Body of pancreas (tissue), 4 donors: ENCODE measurements around the gene RFXAP. TPM values are rescaled to one million over a fixed set of nuclear protein-coding genes. Genes with fewer than 3 reads are reported as not detected.

Experiments
- ATAC-seq: fragments of 150-250 bp; one replicate; pipeline ENCODE4 v1.9.1; 2016
- DNase-seq, 4 donors: peaks; one replicate each; pipeline ENCODE4 v3.0.0-alpha.2; 2019
- H3K27ac ChIP-seq, 4 donors: fragments of 200-600 bp; sonication (generic); 1 replicate in 3 of 4; 2 replicates in 1 of 4; pipeline versions ENCODE4 v1.5.1 to v1.6.1; 2016 to 2019; ENCODE audit warnings: mild to moderate bottlenecking in 1 of 4, mixed read lengths in 1 of 4, moderate library complexity in 1 of 4
- H3K27me3 ChIP-seq, 2 donors: fragments of 200-600 bp; sonication (generic); one replicate each; pipeline ENCODE4 v1.6.0; 2016; ENCODE audit warnings: mild to moderate bottlenecking in 1 of 2
- H3K36me3 ChIP-seq, 2 donors: fragments of 200-600 bp; sonication (generic); replicated peaks in 1 of 2; 2 replicates each; pipeline ENCODE4 v1.5.1; 2016; ENCODE audit warnings: low read depth in 2 of 2; ENCODE audit not compliant: insufficient read depth in 1 of 2
- H3K4me1 ChIP-seq: fragments of 200-600 bp; sonication (generic); one replicate; pipeline ENCODE4 v1.6.0; 2016
- H3K4me3 ChIP-seq, 2 donors: fragments of 200-600 bp; sonication (generic); 1 replicate in 1 of 2; 2 replicates in 1 of 2; pipeline ENCODE4 v1.5.1; 2016 to 2019
- H3K9me3 ChIP-seq, 3 donors: fragments of 200-600 bp; sonication (generic); 1 replicate in 2 of 3; 2 replicates in 1 of 3; pipeline ENCODE4 v1.5.1; 2016
- POLR2A ChIP-seq, 3 donors: fragments of 450-650 bp; IDR thresholded peaks; one replicate each; pipeline ENCODE4 v1.6.1; 2016; ENCODE audit warnings: antibody characterized with exemption in 3 of 3, mild to moderate bottlenecking in 2 of 3
- WGBS, 2 donors: methylation state at CpG; one replicate each; pipeline ENCODE4 v1.1.5; 2017; 5-methylcytosine and 5-hydroxymethylcytosine counted together
- intact Hi-C: fragments of 100-400 bp; cut with DNase I; formaldehyde crosslinking; loops from one replicate; pipeline ENCODE4 v1.15.1; 2023
- total RNA-seq, 2 donors: library from RNA; depleted of rRNA; stranded (reverse); fragments of >200 nt; gene quantifications; one replicate each; pipeline ENCODE4 v1.1.0, GENCODE V29; 2016
- TF ChIP-seq, protein P1 (sequence below), 7 experiments: fragments of 450-650 bp in 4 of 7; fragments of 200-600 bp in 3 of 7; sonication (generic) in 3 of 7; IDR thresholded peaks; one replicate each; pipeline ENCODE4 v1.5.1; 2016 to 2019; ENCODE audit warnings: antibody characterized with exemption in 7 of 7

The RFXAP gene, protein sequence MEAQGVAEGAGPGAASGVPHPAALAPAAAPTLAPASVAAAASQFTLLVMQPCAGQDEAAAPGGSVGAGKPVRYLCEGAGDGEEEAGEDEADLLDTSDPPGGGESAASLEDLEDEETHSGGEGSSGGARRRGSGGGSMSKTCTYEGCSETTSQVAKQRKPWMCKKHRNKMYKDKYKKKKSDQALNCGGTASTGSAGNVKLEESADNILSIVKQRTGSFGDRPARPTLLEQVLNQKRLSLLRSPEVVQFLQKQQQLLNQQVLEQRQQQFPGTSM
- 1 to 10 TPM in 1 of 2 donors, under 1 TPM in 1; 0.33 to 7.0 TPM for total RNA-seq

DNA sequence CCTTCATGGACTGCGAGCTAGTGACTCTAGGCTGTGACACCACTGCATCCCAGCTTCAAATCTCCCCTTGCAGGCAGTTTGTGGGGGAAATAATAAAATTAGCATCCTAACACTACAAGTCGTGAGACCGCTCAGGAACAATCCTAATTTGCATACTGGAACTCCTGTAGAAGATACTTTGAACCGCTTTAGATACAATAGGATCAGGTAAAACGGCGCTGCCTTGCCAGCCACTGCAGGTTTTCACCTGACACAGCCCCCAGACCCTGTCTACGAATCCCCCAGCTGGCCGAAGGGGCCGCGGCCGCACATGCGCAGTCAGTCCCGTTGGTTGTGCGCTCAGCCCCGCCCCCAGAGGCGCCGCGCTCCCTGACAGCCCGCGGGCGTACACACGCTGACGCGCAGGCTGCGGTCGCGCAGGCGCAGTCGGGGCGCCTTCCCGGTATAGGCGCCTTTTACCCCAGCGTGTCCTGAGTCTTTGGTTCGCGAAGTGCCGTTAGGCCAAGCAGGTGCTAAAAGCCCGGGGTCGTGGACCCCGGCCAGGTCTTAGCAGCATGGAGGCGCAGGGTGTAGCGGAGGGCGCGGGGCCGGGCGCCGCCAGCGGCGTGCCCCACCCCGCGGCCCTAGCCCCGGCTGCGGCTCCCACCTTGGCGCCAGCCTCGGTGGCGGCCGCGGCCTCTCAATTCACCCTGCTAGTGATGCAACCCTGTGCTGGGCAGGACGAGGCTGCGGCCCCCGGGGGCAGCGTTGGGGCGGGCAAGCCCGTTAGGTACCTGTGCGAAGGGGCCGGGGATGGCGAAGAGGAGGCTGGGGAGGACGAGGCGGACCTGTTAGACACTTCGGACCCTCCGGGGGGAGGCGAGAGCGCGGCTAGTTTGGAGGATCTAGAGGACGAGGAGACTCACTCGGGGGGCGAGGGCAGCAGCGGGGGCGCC lies at the start of gene RFXAP:
TSS of gene RFXAP (plus strand) at position 419 of the 935 bp plus-strand sequence. CDS start at position 555, 136 bp downstream.
- ATAC-seq (peak; percentile 98), DNase-seq (peak; percentile 89 to 95 (median 92))
- H3K27ac ChIP-seq = peak within 1 kb of the TSS in 3 of 4 donors; percentile 58 to 73 (median 60)
- intact Hi-C loops = no loop called here
- H3K4me1 ChIP-seq = peaks cover 27% of the 10 kb centered on the region
- WGBS, 2 donors = 1% methylated on average over 29 to 78 of the region's 78 CpGs
- peak; percentile 38 to 72 (median 63) for TF ChIP-seq POLR2A (IDR thresholded peaks at IDR 0.05)
- TF ChIP-seq, protein P1, sequence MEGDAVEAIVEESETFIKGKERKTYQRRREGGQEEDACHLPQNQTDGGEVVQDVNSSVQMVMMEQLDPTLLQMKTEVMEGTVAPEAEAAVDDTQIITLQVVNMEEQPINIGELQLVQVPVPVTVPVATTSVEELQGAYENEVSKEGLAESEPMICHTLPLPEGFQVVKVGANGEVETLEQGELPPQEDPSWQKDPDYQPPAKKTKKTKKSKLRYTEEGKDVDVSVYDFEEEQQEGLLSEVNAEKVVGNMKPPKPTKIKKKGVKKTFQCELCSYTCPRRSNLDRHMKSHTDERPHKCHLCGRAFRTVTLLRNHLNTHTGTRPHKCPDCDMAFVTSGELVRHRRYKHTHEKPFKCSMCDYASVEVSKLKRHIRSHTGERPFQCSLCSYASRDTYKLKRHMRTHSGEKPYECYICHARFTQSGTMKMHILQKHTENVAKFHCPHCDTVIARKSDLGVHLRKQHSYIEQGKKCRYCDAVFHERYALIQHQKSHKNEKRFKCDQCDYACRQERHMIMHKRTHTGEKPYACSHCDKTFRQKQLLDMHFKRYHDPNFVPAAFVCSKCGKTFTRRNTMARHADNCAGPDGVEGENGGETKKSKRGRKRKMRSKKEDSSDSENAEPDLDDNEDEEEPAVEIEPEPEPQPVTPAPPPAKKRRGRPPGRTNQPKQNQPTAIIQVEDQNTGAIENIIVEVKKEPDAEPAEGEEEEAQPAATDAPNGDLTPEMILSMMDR (IDR thresholded peaks at IDR 0.05) = peak in 4 of 7 experiments; percentile 15 to 33 (median 21)
- no peaks in the 10 kb centered on the region for H3K9me3 ChIP-seq
- no peaks in the 10 kb centered on the region for H3K36me3 ChIP-seq
- H3K27me3 ChIP-seq = no peaks in the 10 kb centered on the region
- H3K4me3 ChIP-seq = peak within 1 kb of the TSS; percentile 24 to 53

DNA sequence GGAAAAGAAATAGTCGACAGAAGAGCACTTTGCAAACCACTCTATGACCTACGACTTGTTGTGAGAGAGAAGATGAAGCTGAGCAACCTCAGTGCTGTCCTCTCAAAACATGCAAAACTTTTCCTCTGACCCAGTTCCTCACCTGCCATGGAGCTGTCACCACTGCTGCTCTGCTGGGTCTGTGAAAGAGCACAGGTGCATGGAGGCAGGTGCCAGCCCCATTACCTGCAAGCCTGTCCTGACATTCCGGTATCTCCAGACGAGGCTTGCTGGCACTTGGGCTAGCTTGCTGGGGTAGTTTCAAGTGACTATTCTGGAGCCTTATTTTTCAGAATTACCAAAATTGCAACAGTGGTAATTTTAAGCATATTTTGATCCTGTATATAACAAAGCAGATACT lies 49.5 kb upstream of the RFXAP start:
- DNase-seq (peak in 3 of 4 donors; percentile 18 to 61 (median 21)), ATAC-seq (no peak)
- no peak overlapping the region for H3K4me3 ChIP-seq
- H3K9me3 ChIP-seq = peaks cover 0 to 5% (median 0%) of the 10 kb centered on the region in 3 donors
- H3K4me1 ChIP-seq = no peaks in the 10 kb centered on the region
- 40 to 42% methylated on average over 4 of the region's 4 CpGs for WGBS, 2 donors
- no peaks in the 10 kb centered on the region for H3K36me3 ChIP-seq
- no peaks in the 10 kb centered on the region for H3K27me3 ChIP-seq
- intact Hi-C loops = no loop called here
- TF ChIP-seq, protein P1 (IDR thresholded peaks at IDR 0.05) = no peak
- no peak for TF ChIP-seq POLR2A (IDR thresholded peaks at IDR 0.05)
- no peak overlapping the region for H3K27ac ChIP-seq

DNA sequence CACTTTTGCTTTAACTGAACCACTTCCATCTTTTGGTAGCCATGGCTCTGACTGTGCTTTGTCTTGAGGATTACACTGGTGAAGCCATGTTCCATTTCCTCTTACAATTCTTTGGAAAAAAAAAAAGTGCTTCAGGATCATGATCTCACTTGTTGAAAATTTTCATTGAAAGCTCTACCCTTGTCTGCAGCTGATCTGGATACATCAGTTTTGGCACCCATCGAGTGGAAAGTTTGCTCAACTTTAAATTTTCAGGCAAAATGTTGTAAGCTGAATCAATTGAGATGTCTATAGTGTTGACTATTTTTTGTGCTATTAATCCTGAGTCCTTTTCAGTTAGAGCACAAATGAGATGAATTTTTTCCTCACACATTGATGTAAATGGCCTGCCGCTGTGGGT lies 48.3 kb upstream of the RFXAP start:
- H3K27me3 ChIP-seq = no peaks in the 10 kb centered on the region
- peaks cover 0 to 5% (median 0%) of the 10 kb centered on the region in 3 donors for H3K9me3 ChIP-seq
- no peak for TF ChIP-seq POLR2A (IDR thresholded peaks at IDR 0.05)
- TF ChIP-seq, protein P1 (IDR thresholded peaks at IDR 0.05) = no peak
- DNase-seq = no peak
- H3K4me1 ChIP-seq = no peaks in the 10 kb centered on the region
- ATAC-seq = no peak
- no peaks in the 10 kb centered on the region for H3K36me3 ChIP-seq
- intact Hi-C loops = no loop called here
- no peak overlapping the region for H3K4me3 ChIP-seq
- no peak overlapping the region for H3K27ac ChIP-seq
- 66 to 84% methylated on average over 2 of the region's 2 CpGs for WGBS, 2 donors

DNA sequence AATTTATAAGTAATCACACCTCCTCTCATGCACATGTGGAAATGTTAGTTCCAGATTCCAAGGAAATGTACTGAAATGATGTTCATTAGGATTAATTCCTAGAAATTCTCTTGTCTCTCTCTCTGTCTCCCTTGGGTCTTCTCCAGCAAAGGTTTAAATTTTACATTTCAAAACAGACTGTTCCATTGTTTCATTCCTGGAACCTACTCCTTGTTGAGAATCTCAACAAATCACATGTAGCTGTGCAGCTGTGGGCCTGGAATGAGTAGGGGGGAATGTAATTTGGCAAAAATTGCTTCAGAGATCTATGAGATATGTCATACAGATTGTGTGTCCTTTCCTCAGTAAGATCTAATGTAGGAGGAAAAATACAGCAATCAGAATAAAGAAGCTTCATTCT lies 46.2 kb upstream of the RFXAP start:
- Histone ChIP-seq H3K9me3 (no peaks in the 10 kb centered on the region), H3K4me1 (no peaks in the 10 kb centered on the region), H3K27ac (no peak overlapping the region), H3K36me3 (no peaks in the 10 kb centered on the region), H3K27me3 (no peaks in the 10 kb centered on the region), H3K4me3 (no peak overlapping the region)
- ATAC-seq (no peak), DNase-seq (no peak)
- intact Hi-C loops = no loop called here
- TF ChIP-seq, protein P1 (IDR thresholded peaks at IDR 0.05) = no peak
- TF ChIP-seq POLR2A (IDR thresholded peaks at IDR 0.05) = no peak
